ENCODE measurements around the gene PAFAH2. TPM values are rescaled to one million over a fixed set of nuclear protein-coding genes. Genes with fewer than 3 reads are reported as not detected.

PAFAH2 gene
- total RNA-seq, 2 donors from 2014 or later: 4.3 to 5.5 TPM

GRCh38 chr1:25979210-25979609 lies 18.7 kb downstream of the PAFAH2 start:
- Histone ChIP-seq H3K4me1 (no peaks in the 10 kb centered on the region), H3K9me3 (no peaks in the 10 kb centered on the region), H3K4me3 (no peak overlapping the region), H3K27me3 (no peaks in the 10 kb centered on the region), H3K36me3 (peaks cover 50% of the 10 kb centered on the region), H3K27ac (no peak overlapping the region)
- TF ChIP-seq CTCF (IDR thresholded peaks at IDR 0.05): no peak
- no peak for DNase-seq (ENCODE audit: low spot score)

- no peaks in the 10 kb centered on the region for H3K27me3 ChIP-seq
Measured at GRCh38 chr1:25978403-25978802, 19.5 kb downstream of the PAFAH2 start.

GRCh38 chr1:25977801-25978200 lies 20.1 kb downstream of the PAFAH2 start:
- no peaks in the 10 kb centered on the region for H3K9me3 ChIP-seq
- no peak for TF ChIP-seq CTCF (IDR thresholded peaks at IDR 0.05)
- no peak overlapping the region for H3K4me3 ChIP-seq
- H3K27ac ChIP-seq: no peak overlapping the region
- no peak for DNase-seq (ENCODE audit: low spot score)
- H3K36me3 ChIP-seq: peaks cover 51% of the 10 kb centered on the region
- H3K27me3 ChIP-seq: no peaks in the 10 kb centered on the region
- H3K4me1 ChIP-seq: no peaks in the 10 kb centered on the region

More at GRCh38 chr1:25978403-25978802, 19.5 kb downstream of the PAFAH2 start:
- Histone ChIP-seq H3K4me3 (no peak overlapping the region), H3K27ac (no peak overlapping the region), H3K36me3 (peaks cover 51% of the 10 kb centered on the region), H3K4me1 (no peaks in the 10 kb centered on the region), H3K9me3 (no peaks in the 10 kb centered on the region)
- no peak for TF ChIP-seq CTCF (IDR thresholded peaks at IDR 0.05)
- DNase-seq (ENCODE audit: low spot score): no peak

- no peak for TF ChIP-seq CTCF (IDR thresholded peaks at IDR 0.05)
- Histone ChIP-seq H3K4me1 (no peaks in the 10 kb centered on the region), H3K36me3 (peaks cover 49% of the 10 kb centered on the region), H3K4me3 (no peak overlapping the region), H3K27me3 (no peaks in the 10 kb centered on the region), H3K27ac (no peak overlapping the region), H3K9me3 (no peaks in the 10 kb centered on the region)
- no peak for DNase-seq (ENCODE audit: low spot score)
Measured at GRCh38 chr1:25973610-25974321, 24.1 kb downstream of the PAFAH2 start.

GRCh38 chr1:25971811-25972180 lies 26.1 kb downstream of the PAFAH2 start:
- H3K27ac ChIP-seq: no peak overlapping the region
- no peak for DNase-seq (ENCODE audit: low spot score)
- no peaks in the 10 kb centered on the region for H3K9me3 ChIP-seq
- no peak overlapping the region for H3K4me3 ChIP-seq
- peaks cover 43% of the 10 kb centered on the region for H3K36me3 ChIP-seq
- no peak for TF ChIP-seq CTCF (IDR thresholded peaks at IDR 0.05)
- no peaks in the 10 kb centered on the region for H3K4me1 ChIP-seq
- no peaks in the 10 kb centered on the region for H3K27me3 ChIP-seq
